HG02571 (cell line): ENCODE data around the gene GRM6.
A peak's percentile ranks its signal among the peaks of the same experiment; 100 is the strongest.

Experiments used
- ATAC-seq: cut with Tn5 transposase; IDR thresholded peaks from one replicate; pipeline ENCODE4 v1.9.1; 2021; ENCODE audit warnings: mild to moderate bottlenecking, moderate library complexity; ENCODE audit not compliant: unreplicated experiment

Gene GRM6

GRCh38 chr5:178994580-178995340, at the start of gene GRM6:
Gene GRM6, minus strand, starts transcription at chr5:178995320. Its CDS starts 376 bp downstream, at chr5:178994944.
- no peak for ATAC-seq

- ATAC-seq: no peak
Measured at GRCh38 chr5:179044765-179045164, 49.6 kb upstream of the GRM6 start.

- ATAC-seq: no peak
Measured at GRCh38 chr5:179033004-179033580, 38.0 kb upstream of the GRM6 start.

- peak; percentile 74 for ATAC-seq
Measured at GRCh38 chr5:179023528-179024189, 28.5 kb upstream of the GRM6 start, which contains the start of gene ZNF879. Gene ZNF879, plus strand, starts transcription at chr5:179023804. Its CDS starts 1,201 bp downstream, at chr5:179025005.

- no peak for ATAC-seq
Measured at GRCh38 chr5:179008667-179009066, 13.5 kb upstream of the GRM6 start.

- ATAC-seq: no peak
Measured at GRCh38 chr5:179006564-179006963, 11.4 kb upstream of the GRM6 start.

GRCh38 chr5:178998441-178998840, 3.3 kb upstream of the GRM6 start:
- ATAC-seq: no peak

- ATAC-seq: no peak
Measured at GRCh38 chr5:178997191-178997590, 2.1 kb upstream of the GRM6 start.

- ATAC-seq: no peak
Measured at GRCh38 chr5:178996156-178996555, 1.0 kb upstream of the GRM6 start.

GRCh38 chr5:178995341-178995690, 196 bp upstream of the GRM6 start:
- ATAC-seq: no peak

- ATAC-seq: no peak
Measured at GRCh38 chr5:178993955-178994579, 1.1 kb downstream of the GRM6 start.

- ATAC-seq: no peak
Measured at GRCh38 chr5:178993236-178993765, 1.8 kb downstream of the GRM6 start.

- no peak for ATAC-seq
Measured at GRCh38 chr5:178992291-178992895, 2.7 kb downstream of the GRM6 start.

- no peak for ATAC-seq
Measured at GRCh38 chr5:178991190-178992145, 3.7 kb downstream of the GRM6 start.

- no peak for ATAC-seq
Measured at GRCh38 chr5:178990491-178990890, 4.6 kb downstream of the GRM6 start.

- ATAC-seq: no peak
Measured at GRCh38 chr5:178989311-178989710, 5.8 kb downstream of the GRM6 start.

GRCh38 chr5:178988436-178989220, 6.5 kb downstream of the GRM6 start:
- no peak for ATAC-seq

- no peak for ATAC-seq
Measured at GRCh38 chr5:178986326-178986960, 8.7 kb downstream of the GRM6 start.
